NCI-H1930 (cell line): Measurements from ENCODE around the gene CHRNA9.

ENCODE experiments used
- DNase-seq, 2 experiments: peaks; one replicate each; lab custom pipeline; 2025; lab: John Stamatoyannopoulos, UW

Gene CHRNA9

GRCh38 chr4:40309250-40309774, 25.8 kb upstream of the CHRNA9 start:
- no peak for DNase-seq

- DNase-seq = no peak
These were observed 24.9 kb upstream of the CHRNA9 start for GRCh38 chr4:40310225-40310624.

GRCh38 chr4:40311811-40312346, 23.3 kb upstream of the CHRNA9 start:
- DNase-seq = no peak

- DNase-seq = no peak
These were observed 20.2 kb upstream of the CHRNA9 start for GRCh38 chr4:40314951-40315350.

- DNase-seq = no peak
These were observed 18.8 kb upstream of the CHRNA9 start for GRCh38 chr4:40316333-40316781.

GRCh38 chr4:40316782-40317635, 18.1 kb upstream of the CHRNA9 start:
- no peak for DNase-seq

- DNase-seq = no peak
These were observed 17.0 kb upstream of the CHRNA9 start for GRCh38 chr4:40317916-40318658.

- DNase-seq = no peak
These were observed 13.4 kb upstream of the CHRNA9 start for GRCh38 chr4:40321574-40322275.

GRCh38 chr4:40322811-40323210, 12.3 kb upstream of the CHRNA9 start:
- no peak for DNase-seq

- no peak for DNase-seq
These were observed 11.3 kb upstream of the CHRNA9 start for GRCh38 chr4:40323866-40324265.

GRCh38 chr4:40325406-40326019, 9.6 kb upstream of the CHRNA9 start:
- peak; percentile 15 to 25 for DNase-seq

GRCh38 chr4:40327340-40327739, 7.8 kb upstream of the CHRNA9 start:
- DNase-seq = no peak

- no peak for DNase-seq
These were observed 6.8 kb upstream of the CHRNA9 start for GRCh38 chr4:40328383-40328782.

GRCh38 chr4:40329805-40330204, 5.3 kb upstream of the CHRNA9 start:
- DNase-seq = no peak

- DNase-seq = no peak
These were observed 4.6 kb upstream of the CHRNA9 start for GRCh38 chr4:40330536-40330935.

- DNase-seq = no peak
These were observed 3.9 kb upstream of the CHRNA9 start for GRCh38 chr4:40331101-40331745.

GRCh38 chr4:40331961-40332360, 3.2 kb upstream of the CHRNA9 start:
- DNase-seq = no peak

- DNase-seq = no peak
These were observed 1.2 kb upstream of the CHRNA9 start for GRCh38 chr4:40333921-40334352.

GRCh38 chr4:40335525-40335894, 377 bp downstream of the CHRNA9 start:
- DNase-seq = no peak

- DNase-seq = no peak
These were observed 1.9 kb downstream of the CHRNA9 start for GRCh38 chr4:40337051-40337450.

GRCh38 chr4:40337523-40337922, 2.4 kb downstream of the CHRNA9 start:
- no peak for DNase-seq
